Hepatocyte (in vitro differentiated cells): ENCODE data around the gene MARCO.

Experiments used
- CTCF ChIP-seq: fragments of 200-600 bp; sonication (generic); IDR thresholded peaks from 2 replicates; pipeline ENCODE4 v1.5.1; 2016; ENCODE audit warnings: antibody characterized with exemption, mild to moderate bottlenecking; ENCODE audit not compliant: poor library complexity
- EZH2 ChIP-seq: fragments of 200-600 bp; sonication (generic); IDR thresholded peaks from 2 replicates; pipeline ENCODE4 v1.6.1; 2016; ENCODE audit warnings: antibody characterized with exemption, mild to moderate bottlenecking, borderline replicate concordance
- EZH2phosphoT487 ChIP-seq: fragments of 200-600 bp; sonication (generic); IDR thresholded peaks from one replicate; pipeline ENCODE4 v1.6.1; 2018; ENCODE audit warnings: antibody characterized with exemption, mild to moderate bottlenecking, low read depth, moderate library complexity; ENCODE audit not compliant: unreplicated experiment, severe bottlenecking

GRCh38 chr2:119012345-119013301 lies 70.6 kb downstream of the MARCO start:
- TF ChIP-seq CTCF (no peak), EZH2 (no peak), EZH2phosphoT487 (no peak)
